ENCODE measurements around the gene UBE2D1.
A peak's percentile ranks its signal among the peaks of the same experiment; 100 is the strongest.

The UBE2D1 gene

GRCh38 chr10:58331646-58332045 is 3.2 kb upstream of the UBE2D1 start:
- TF ChIP-seq CTCF (IDR thresholded peaks at IDR 0.05; ENCODE audit: poor library complexity, severe bottlenecking) = no peak
- Histone ChIP-seq H3K9me3 (ENCODE audit: severe bottlenecking) (no peaks in the 10 kb centered on the region), H3K27me3 (ENCODE audit: insufficient read depth, poor library complexity, severe bottlenecking) (no peaks in the 10 kb centered on the region), H3K27ac (ENCODE audit: poor library complexity, severe bottlenecking) (no peak overlapping the region), H3K36me3 (ENCODE audit: low read depth) (peaks cover 2% of the 10 kb centered on the region; the same call in 1 of the 2 replicates), H3K4me3 (ENCODE audit: severe bottlenecking) (no peak overlapping the region), H3K4me1 (ENCODE audit: insufficient read depth, poor library complexity, severe bottlenecking) (peaks cover 8% of the 10 kb centered on the region)
- ATAC-seq (ENCODE audit: low read depth) (no peak), DNase-seq (ENCODE audit: low spot score) (no peak)

GRCh38 chr10:58335306-58336005 is 650 bp downstream of the UBE2D1 start:
- Histone ChIP-seq H3K9me3 (ENCODE audit: severe bottlenecking) (no peaks in the 10 kb centered on the region), H3K27me3 (ENCODE audit: insufficient read depth, poor library complexity, severe bottlenecking) (no peaks in the 10 kb centered on the region), H3K27ac (ENCODE audit: poor library complexity, severe bottlenecking) (peak overlapping the region; percentile 26), H3K36me3 (ENCODE audit: low read depth) (peaks cover 6% of the 10 kb centered on the region; the same call in 1 of the 2 replicates), H3K4me3 (ENCODE audit: severe bottlenecking) (peak overlapping the region; percentile 83), H3K4me1 (ENCODE audit: insufficient read depth, poor library complexity, severe bottlenecking) (peaks cover 10% of the 10 kb centered on the region)
- peak; percentile 63 for ATAC-seq (ENCODE audit: low read depth)
- no peak for TF ChIP-seq CTCF (IDR thresholded peaks at IDR 0.05; ENCODE audit: poor library complexity, severe bottlenecking)
- DNase-seq (ENCODE audit: low spot score) = peak; percentile 59

- TF ChIP-seq CTCF (IDR thresholded peaks at IDR 0.05; ENCODE audit: poor library complexity, severe bottlenecking) = no peak
- no peak for DNase-seq (ENCODE audit: low spot score)
- Histone ChIP-seq H3K4me3 (ENCODE audit: severe bottlenecking) (peak overlapping the region; percentile 83), H3K4me1 (ENCODE audit: insufficient read depth, poor library complexity, severe bottlenecking) (peaks cover 10% of the 10 kb centered on the region), H3K36me3 (ENCODE audit: low read depth) (peaks cover 6% of the 10 kb centered on the region; the same call in 1 of the 2 replicates), H3K9me3 (ENCODE audit: severe bottlenecking) (no peaks in the 10 kb centered on the region), H3K27me3 (ENCODE audit: insufficient read depth, poor library complexity, severe bottlenecking) (no peaks in the 10 kb centered on the region), H3K27ac (ENCODE audit: poor library complexity, severe bottlenecking) (no peak overlapping the region)
- no peak for ATAC-seq (ENCODE audit: low read depth)
Observed at GRCh38 chr10:58336242-58336641, 1.4 kb downstream of the UBE2D1 start.

GRCh38 chr10:58341422-58341821 is 6.6 kb downstream of the UBE2D1 start:
- H3K4me3 ChIP-seq (ENCODE audit: severe bottlenecking) = no peak overlapping the region
- H3K36me3 ChIP-seq (ENCODE audit: low read depth) = peaks cover 6% of the 10 kb centered on the region; the same call in 1 of the 2 replicates
- ATAC-seq (ENCODE audit: low read depth) (no peak), DNase-seq (ENCODE audit: low spot score) (no peak)
- H3K9me3 ChIP-seq (ENCODE audit: severe bottlenecking) = no peaks in the 10 kb centered on the region
- TF ChIP-seq CTCF (IDR thresholded peaks at IDR 0.05; ENCODE audit: poor library complexity, severe bottlenecking) = no peak
- H3K4me1 ChIP-seq (ENCODE audit: insufficient read depth, poor library complexity, severe bottlenecking) = peaks cover 4% of the 10 kb centered on the region
- H3K27me3 ChIP-seq (ENCODE audit: insufficient read depth, poor library complexity, severe bottlenecking) = no peaks in the 10 kb centered on the region
- no peak overlapping the region for H3K27ac ChIP-seq (ENCODE audit: poor library complexity, severe bottlenecking)

- no peak for ATAC-seq (ENCODE audit: low read depth)
- Histone ChIP-seq H3K27me3 (ENCODE audit: insufficient read depth, poor library complexity, severe bottlenecking) (no peaks in the 10 kb centered on the region), H3K9me3 (ENCODE audit: severe bottlenecking) (no peaks in the 10 kb centered on the region), H3K4me1 (ENCODE audit: insufficient read depth, poor library complexity, severe bottlenecking) (no peaks in the 10 kb centered on the region), H3K36me3 (ENCODE audit: low read depth) (peaks cover 2% of the 10 kb centered on the region; the same call in 1 of the 2 replicates), H3K27ac (ENCODE audit: poor library complexity, severe bottlenecking) (no peak overlapping the region), H3K4me3 (ENCODE audit: severe bottlenecking) (no peak overlapping the region)
- no peak for DNase-seq (ENCODE audit: low spot score)
- TF ChIP-seq CTCF (IDR thresholded peaks at IDR 0.05; ENCODE audit: poor library complexity, severe bottlenecking) = no peak
Observed at GRCh38 chr10:58341947-58342346, 7.1 kb downstream of the UBE2D1 start.
